ENCODE measurements around the gene BICC1. TPM values are rescaled to one million over a fixed set of nuclear protein-coding genes. Genes with fewer than 3 reads are reported as not detected.

Gene BICC1
- total and polyA plus RNA-seq, 2 of the 13 experiments (the other 11 are each of a cell fraction or from before 2014, with no cell fraction given) = 0.18 to 1.5 TPM

- H3K4me3 ChIP-seq (replicated peaks in 1 of 3; ENCODE audit: insufficient read depth in 1 of 3, low read depth in 2 of 3, low read length in 3 of 3) = no peak overlapping the region
- H3K79me2 ChIP-seq (ENCODE audit: insufficient read depth, low read length) = no peaks in the 10 kb centered on the region
- POLR2A ChIA-PET = no interaction called here
- ATAC-seq = no peak
- peaks cover 40% of the 10 kb centered on the region for H3K4me1 ChIP-seq (ENCODE audit: insufficient read depth, low read length)
- H4K20me1 ChIP-seq (ENCODE audit: insufficient read depth, low read length) = no peaks in the 10 kb centered on the region
- H2AFZ ChIP-seq (ENCODE audit: low read length) = no peak overlapping the region
- no peak for TF ChIP-seq ZNF251 (CRISPR knock-in tag; IDR thresholded peaks at IDR 0.05)
- TF ChIP-seq ZBTB40 (IDR thresholded peaks at IDR 0.05) = no peak
- peak; percentile 65; the same call in 1 of the 2 replicates for TF ChIP-seq ZBTB40 (CRISPR knock-in tag; IDR thresholded peaks at IDR 0.05)
- intact Hi-C loops (cut with micrococcal nuclease; ENCODE audit: unreplicated experiment) = no loop called here
- in situ Hi-C loops (cut with HindIII; ENCODE audit: extremely low pct_ligation_motif_present, low pct_unique_long_range_greater_than_20kb) = no loop called here
- no peak overlapping the region for H3K27ac ChIP-seq (ENCODE audit: extremely low read length, insufficient read depth, low read length)
- peak; percentile 16 for DNase-seq (ENCODE audit: low spot score)
- CTCF ChIA-PET (ENCODE audit: low intra/inter-chr PET ratio, low total read pairs) = no interaction called here
- H3K4me2 ChIP-seq (ENCODE audit: low read depth, low read length) = no peak overlapping the region
- no peaks in the 10 kb centered on the region; a peak in 1 of 5 replicates for H3K36me3 ChIP-seq (replicated peaks in 1 of 2; ENCODE audit: control insufficient read depth in 1 of 2, insufficient read depth in 2 of 2, low read length in 2 of 2)
- H3K27me3 ChIP-seq (ENCODE audit: control insufficient read depth in 1 of 2, insufficient read depth in 2 of 2, low read length in 2 of 2) = no peaks in the 10 kb centered on the region
- H3K9ac ChIP-seq (ENCODE audit: insufficient read depth, low read depth, low read length) = no peak overlapping the region
- FAIRE-seq = no peak
- WGBS (ENCODE audit: low lambda C conversion rate) = 70% methylated on average over 1 of the region's 1 CpG
- BruUV-seq (replicated peaks) = no TSS peak
- H3K9me3 ChIP-seq (ENCODE audit: low read length) = no peaks in the 10 kb centered on the region
Measured at GRCh38 chr10:58818900-58819299, 306.2 kb downstream of the BICC1 start.
